Activated naive CD4-positive, alpha-beta T cell treated with Interleukin-2 at 50 U/mL for 16 hours (primary cell): ENCODE measurements around the gene ANKRD18A.
"Not testable (repeated sequence)": the region's sequence is repeated elsewhere in the genome, so short reads cannot be mapped to it uniquely, and the experiment has no call there.

ENCODE experiments used
- DNase-seq: peaks from one replicate; pipeline ENCODE4 v3.0.0-alpha.2; 2020

Gene ANKRD18A

DNA sequence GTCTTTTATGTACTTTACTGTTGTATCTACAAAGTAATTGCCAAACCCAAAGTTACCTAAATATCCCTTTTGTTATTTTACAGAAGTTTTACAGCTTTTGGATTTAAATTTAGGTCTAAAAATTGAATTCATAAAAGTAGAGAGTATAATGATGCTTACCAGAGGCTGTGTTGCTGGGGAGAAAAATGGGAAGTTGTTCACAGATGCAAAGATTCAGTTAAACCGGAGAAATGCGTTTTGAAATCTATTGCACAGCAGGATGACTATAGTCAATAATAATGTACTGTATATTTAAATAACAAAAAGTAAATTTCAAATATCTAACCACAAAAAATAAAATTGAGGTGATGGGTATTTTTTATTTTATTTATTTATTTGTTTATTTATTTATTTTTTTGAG lies 2.6 kb upstream of the ANKRD18A start:
- DNase-seq, result no peak

DNA sequence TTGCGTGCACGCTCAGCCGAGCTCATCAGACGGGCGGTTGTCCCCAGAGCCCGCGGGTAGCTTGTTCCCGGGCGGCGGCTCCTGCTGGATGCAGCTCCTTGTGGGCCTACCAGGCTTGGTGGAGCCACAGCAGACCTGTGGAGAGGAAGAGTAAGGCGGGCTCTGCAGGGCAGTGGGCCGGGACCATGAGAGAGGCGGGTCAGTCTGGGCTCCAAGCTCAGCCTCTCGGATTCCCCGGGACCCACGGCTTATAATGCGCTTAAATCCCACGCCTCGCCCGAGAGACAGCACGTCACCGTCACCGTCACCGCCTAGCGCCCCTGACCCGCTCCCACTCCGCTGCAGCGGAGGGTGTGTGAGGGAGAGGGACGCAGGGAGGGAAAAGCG lies 1.9 kb upstream of the ANKRD18A start:
- DNase-seq, result peak; percentile 16

DNA sequence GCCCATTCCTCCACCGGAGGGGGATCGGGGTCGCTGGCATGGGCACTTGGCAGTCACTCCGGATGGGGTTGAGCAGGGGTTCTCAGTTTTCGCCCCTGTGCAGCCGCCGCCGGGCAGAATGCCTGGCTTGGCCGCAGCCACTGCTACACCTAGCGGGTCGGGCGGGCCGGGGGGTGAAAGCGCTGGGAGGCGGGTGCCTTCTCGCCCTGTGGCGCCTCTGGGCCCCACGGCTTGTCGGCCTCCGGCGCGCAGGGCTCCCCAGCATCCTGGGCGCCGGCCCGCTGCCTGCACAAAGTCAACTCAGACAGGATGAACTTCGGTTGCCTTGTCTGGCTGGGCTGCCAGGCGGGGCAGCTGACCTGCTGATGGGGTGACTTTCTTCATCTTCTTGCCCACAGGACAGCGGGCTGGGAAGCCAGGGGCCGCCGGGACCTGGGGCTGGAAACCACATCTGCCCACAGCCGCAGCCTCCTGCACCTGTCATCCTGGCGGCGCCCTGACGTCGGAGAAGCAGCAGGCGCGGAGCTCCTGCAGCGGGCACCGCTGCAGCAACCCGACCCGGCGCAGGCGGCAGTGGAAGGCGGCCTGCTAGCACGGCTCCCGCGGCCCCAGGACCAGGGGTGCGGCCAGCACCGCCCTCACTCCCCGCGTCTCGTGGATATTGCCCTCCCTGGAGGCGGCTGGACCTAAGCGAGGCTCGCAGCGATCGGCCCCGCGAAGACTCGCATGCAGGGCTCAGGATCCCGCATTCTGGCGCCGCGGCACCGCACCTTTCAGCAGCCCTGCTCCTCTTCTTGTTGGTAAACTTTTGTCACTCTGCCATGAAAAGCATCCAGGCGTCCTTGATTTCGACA lies 1.3 kb upstream of the ANKRD18A start:
- peak; percentile 54 for DNase-seq

DNA sequence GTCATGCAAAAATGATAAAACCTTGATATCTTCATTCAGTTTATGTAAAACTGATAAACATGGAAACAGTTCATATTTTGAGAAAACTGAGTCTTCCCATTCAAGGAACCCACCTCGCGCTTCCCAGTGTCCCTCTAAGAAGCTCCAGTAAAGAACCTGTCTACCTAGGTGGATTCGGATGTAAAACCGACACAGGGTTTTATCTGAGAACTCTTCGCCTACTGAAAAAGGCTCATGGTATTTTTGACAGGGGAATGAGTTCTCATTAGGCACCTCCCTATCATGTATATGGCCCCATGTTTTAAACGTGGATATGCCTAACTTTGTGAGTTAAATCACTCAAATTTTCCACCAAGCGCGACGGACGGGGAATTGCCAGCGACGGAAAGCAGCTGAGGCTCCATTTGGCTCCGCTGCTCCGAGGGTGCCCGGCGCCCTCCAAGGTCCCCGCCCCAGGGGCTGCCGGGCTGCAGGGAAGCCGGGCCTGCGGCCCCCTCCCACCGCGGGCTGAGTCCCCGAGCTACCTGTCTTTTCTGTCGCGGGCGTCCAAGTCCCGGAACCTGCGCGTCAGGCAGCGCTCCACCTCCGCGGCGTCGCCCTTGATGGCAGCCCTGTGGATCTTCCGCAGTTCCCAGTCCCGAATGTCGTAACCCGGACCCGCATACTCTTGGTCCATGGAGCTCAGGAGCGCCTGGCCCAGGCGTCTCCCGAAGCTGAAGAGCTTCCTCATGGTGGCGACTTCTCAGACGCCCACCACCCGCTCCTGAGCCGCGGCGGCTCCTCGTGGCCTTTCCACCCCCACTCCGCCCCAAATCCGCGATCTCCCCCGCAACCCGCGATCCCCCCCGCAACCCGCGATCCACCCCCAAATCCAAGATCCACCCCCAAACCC lies 594 bp downstream of the ANKRD18A start:
- peak; percentile 38 for DNase-seq

DNA sequence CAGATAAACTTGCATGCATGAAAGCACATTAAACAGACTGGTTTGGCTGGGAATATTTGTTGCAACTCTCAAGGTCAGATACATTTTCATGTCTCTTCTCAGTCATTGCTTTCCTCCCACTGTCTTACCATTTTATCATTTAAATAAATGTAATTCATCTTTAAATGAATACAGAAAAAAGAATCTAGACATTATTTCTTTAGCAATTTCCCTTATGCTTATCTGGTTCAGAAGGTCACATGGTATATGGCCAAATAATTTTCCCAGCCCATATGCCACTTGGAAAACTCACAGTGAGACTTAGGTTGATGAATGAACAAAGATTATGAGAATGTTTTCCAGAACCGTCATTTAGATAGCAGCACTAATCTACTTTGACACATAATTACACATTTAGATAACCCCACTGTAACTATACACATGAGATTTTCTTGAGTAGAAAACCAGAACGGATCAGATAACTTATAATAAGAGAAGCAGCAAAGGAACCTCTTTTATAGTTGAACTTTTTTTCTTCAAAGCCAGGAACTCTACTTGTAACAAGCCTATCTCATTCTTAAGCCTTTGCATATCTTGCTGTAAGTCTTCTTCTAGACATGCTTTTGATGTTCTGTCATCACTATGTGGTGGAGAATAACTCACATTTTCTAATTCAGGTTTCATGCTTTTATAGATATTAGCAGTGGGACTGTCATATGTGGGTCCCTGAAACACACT lies 22.2 kb downstream of the ANKRD18A start:
- not testable (repeated sequence) for DNase-seq

DNA sequence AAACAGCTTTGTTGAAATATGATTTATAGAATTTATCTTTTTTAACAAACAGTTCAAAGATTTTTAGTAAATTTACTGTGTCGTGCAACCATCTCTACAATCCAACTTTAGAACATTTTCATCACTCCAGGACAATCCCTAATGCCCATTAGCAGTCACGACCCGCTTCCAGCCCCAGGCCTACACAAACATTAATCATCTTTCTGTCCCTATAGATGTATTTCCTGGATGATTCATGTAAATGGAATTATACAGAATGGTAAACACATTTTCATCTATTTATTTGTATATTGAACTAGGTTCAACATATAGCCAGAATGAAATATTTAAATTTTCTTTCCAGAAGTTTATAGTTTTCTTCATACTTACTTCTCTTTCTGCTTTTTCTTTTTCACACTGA lies 25.3 kb downstream of the ANKRD18A start:
- not testable (repeated sequence) for DNase-seq

DNA sequence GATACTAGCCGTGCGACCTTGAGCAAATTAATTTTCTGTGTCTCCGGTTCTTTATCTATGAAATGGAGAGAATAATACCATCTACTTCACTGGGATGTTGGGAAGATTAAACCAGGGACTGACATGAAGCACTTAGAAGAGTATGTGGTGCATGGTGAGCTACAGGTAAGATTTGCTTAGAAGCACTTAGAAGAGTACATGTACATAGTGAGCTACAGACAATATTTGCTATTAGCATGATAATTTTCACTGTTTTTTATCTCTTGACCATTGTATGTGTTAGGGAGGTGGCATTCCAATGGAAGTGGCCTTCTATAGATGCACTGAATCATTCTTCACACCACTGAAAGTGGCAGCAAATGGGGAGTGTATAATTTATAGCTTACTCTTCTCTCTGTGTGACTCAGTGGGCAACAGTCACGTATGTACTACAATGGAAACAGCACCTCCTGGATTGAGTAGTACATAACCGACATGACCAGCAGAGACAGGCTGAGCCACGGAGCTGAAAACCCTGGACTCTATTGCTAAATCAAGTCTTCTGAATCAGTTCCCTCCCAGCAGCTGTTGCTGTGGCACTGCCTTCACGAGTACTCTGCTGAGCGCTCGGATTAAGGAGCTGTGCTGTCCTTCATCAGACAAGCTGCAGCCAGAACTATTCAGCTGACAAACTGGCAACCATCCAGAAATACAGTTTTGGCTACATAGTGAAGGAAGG lies 28.9 kb downstream of the ANKRD18A start:
- DNase-seq, result not testable (repeated sequence)

DNA sequence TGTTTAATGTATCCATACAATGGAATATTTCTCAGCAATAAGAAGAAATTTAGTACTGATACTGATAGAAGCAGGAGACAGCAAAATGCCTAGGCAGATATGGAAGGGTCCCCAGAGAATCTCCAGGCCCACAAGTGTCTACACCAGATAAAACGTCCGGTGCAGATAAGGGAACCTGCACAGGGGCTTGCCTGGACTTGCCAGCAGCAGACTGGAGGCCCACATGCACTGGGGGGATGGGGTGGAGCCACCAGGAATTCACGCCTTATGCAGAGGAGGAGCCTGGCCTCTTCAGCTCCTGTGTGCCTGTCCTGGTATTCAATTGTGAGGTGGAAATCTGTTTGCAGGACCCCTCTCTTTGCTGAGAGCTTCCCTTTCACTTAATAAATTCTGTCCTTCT lies 36.6 kb downstream of the ANKRD18A start:
- DNase-seq, result not testable (repeated sequence)

DNA sequence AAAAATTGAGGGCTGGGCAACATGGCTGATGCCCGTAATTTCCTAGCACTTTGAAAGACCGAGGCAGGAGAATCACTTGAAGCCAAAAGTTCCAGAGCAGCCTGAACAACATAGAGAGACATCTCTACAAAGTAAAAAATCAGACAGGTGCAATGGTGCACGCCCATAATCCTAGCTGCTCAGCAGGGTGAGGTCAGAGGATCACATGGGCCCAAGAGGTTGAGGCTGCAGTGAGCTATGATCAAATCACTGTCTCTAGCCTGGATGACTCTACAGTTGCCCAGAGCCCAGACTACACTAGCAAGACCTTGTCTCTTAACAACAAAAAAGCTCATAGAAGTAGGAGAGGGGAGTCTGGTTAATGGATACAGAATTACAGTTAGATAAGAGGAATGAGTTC lies 40.3 kb downstream of the ANKRD18A start:
- not testable (repeated sequence) for DNase-seq

DNA sequence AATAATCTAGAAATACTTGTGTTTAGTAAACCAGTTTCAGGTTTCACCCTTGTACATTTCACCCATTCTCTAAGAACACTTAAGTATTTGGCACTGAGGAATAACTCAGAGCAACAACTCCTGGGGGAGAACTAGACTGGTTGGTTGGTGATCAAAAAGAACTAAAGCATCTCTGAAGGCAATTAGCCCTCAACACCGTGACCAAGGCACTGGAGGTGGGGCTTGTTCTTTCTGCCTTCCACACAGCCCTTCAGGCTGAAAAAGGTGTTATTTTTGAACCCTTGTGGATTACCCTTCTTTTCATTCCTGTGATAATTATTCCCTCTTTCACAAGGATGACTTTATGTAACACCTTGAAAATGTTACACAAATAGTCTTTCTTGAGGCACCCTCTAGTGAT lies 44.2 kb downstream of the ANKRD18A start:
- not testable (repeated sequence) for DNase-seq

DNA sequence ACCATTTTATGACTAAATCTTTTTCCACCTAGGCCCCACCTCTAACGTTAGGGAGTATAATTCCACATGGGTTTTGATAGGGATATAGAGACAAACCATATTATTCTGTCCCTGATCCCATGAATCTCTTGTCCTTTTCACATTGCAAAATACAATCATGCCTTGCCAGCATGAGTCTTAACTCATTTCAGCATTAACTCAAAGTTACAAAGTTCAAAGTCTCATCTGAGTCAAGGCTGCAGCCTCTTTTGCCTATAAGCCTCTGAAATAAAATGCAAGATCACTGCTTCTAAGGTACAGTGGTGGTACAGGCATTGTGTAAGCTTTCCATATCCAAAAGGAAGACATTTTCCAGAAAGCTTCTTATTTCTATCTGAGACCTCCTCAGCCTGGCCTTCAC lies 54.3 kb downstream of the ANKRD18A start:
- not testable (repeated sequence) for DNase-seq

DNA sequence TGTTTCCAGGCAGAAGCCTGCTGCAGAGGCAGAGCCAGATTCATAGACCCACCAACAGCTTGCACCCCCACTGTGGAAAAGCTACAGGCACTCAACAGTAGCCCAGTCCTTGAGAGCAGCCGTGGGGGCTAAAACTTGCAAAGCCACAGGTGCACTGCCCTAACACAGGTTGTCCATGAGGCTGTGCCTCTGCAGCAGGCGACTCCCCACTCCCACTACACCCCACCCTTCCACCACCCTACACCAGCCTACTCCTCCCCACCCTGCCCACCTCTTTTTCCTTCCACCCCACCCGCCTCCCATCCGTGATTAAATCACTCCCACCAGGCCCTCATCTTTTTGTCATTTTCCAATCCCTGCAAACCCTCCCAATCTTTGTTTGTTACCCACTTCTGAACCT lies 55.2 kb downstream of the ANKRD18A start:
- DNase-seq, result not testable (repeated sequence)

DNA sequence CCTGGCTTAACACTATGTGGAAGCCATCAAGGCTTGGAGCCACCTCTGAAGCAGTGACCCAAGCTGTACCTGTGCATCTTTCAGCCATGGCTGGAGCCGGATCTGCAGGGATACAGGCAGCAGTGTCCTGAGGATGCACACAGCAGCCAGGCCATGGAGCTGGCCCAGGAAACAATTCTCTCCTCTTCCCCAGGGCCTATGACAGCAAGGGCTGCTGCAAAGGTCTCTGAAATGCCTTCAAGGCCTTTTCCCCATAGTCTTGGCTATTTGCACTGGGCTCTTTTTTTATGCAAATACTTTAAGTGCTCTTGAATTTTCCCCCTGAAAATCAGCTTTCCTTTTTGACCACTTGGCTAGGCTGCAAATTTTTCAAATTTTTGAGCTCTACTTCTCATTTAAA lies 56.5 kb downstream of the ANKRD18A start:
- DNase-seq, result not testable (repeated sequence)

DNA sequence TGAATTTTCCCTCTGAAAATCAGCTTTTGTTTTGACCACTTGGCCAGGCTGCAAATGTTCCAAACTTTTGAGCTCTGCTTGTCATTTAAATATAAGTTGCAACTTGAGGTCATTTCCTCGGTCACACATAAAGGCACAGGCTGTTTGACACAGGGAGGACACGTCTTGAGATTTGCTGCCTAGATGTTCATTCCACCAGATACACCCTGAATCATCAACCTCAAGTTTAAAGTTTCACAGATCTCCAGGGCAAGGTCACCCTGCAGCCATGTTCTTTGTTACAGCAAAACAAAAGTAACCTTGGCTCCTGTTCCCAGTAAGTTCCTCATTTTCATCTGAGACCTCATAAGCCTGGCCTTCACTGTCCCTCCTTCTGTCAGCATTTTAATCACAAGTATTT lies 59.3 kb downstream of the ANKRD18A start:
- DNase-seq, result not testable (repeated sequence)

DNA sequence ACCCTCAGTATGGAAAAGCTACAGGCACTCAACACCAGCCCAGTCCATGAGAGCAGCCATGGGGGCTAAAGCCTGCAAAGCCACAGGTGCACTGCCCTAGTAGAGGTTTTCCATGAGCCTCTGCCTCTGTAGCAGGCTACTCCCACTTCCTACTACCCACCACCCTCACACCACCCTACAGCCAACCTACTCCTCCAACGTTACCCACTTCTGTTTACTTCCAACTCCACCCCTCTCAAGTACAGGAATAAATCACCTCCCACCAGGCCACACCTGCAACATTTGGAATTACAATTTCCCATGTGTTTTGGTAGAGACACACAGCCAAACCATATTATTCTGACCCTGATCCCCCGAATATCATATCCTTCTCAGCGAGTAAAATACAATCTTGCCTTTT lies 61.2 kb downstream of the ANKRD18A start:
- DNase-seq, result not testable (repeated sequence)

DNA sequence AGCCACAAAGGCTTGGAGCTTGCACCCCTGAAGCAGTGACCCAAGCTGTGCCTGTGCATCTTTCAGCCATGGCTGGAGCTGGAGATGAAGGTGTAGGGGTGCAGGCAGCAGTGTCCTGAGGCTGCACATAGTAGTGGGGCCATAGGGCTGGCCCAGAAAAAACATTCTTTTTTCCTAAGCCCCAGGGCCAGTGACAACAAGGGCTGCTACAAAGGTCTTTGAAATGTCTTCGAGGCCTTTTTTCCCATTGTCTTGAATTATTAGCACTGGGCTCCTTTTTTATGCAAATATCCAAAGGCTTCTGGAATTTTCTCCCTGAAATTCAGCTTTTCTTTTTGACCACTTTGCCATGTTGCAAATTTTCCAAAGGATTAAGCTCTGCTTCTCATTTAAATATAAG lies 62.6 kb downstream of the ANKRD18A start:
- not testable (repeated sequence) for DNase-seq

DNA sequence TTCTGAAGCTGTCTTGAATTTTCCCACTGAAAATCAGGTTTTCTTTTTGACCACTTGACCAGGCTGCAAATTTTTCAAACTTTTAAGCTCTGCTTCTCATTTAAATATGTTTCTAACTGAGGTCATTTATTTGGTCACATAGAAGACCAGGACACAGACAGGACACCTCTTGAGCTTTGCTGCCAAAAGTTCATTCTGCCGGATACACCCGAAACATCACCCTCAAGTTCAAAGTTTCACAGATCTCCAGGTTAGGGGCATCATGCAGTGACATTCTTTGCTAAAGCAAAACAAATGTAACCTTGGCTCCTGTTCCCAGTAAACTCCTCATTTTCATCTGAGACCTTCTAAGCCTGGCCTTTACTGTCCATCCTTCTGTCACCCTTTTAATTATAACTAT lies 65.4 kb downstream of the ANKRD18A start:
- not testable (repeated sequence) for DNase-seq

DNA sequence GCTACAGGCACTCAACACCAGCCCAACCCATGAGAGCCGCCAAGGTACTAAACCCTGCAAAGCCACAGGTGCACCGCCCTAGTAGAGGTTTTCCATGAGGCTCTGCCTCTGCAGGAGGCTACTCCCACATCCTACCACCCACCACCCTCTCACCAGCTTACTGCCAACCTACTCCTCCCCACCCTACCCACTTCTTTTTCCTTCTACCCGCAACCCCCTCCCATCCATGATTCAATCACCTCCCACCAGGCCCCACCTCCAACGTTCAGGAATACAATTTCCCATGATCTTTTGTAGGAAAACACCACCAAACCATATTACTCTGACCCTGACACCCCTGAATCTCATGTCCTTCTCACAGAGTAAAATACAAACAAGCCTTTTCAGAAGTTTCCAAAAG lies 67.4 kb downstream of the ANKRD18A start:
- DNase-seq, result not testable (repeated sequence)

DNA sequence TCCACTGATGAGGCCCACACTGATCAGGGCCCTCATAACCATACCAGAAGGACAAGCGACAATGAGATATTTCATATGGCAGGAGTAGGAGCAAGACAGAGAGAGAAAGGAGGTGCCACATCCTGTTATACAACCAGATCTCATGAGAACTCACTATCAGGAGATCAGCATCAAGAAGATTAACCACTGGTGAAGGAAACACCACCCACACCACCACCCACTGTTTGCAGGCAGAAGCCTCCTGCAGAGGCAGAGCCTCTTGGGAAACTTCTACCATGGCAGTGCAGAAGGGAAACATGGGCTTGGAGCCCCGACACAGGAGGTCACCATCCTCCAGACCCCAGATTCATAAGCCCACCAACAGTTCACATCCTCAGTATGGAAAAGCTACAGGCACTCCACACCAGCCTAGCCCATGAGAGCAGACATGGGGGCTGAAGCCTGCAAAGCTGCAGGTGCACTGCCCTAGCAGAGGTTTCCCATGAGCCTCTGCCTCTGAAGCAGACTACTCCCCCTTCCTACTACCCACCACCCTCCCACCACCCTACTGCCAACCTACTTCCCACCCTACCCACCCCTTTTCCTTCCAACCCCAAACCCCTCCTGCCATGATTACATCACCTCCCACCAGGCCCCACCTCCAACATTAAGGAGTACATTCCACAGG lies 73.8 kb downstream of the ANKRD18A start:
- peak; percentile 46 for DNase-seq

DNA sequence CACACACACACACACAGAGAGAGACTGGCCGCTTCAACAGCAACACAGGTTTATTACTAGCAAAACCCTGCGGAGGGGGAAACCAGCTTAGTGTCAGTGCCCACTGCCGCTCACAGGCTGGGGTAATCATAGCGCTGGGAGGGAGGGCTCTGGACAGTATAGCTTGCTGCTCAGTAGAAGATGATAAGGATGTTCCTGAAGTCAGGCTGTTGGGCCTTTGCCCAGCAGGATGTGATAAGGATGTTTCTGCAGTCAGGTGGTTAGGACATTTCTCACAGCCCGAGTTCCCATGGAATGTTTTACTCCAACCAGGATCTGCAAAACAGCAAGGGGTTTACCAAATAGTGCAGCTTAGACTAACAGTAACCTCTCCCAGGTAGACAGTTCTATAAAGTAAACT lies 79.9 kb downstream of the ANKRD18A start:
- DNase-seq, result not testable (repeated sequence)

DNA sequence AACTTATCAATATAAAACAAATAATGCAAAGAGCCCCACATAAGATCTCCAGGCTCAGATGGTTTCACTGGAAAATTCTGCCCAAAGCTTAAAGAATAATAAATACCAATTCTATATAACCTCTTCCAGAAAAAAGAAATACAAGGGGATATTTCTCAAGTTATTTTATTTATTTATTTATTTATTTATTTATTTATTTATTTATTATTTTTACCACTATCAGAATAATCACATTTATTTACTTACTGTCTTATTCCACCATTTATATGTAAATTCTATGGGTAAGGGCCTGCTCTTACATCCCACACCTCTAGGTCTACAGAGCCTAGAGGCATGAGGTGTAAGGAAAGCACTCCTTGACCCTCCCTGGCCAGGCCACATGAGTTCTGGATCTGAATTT lies 91.1 kb downstream of the ANKRD18A start:
- DNase-seq, result no peak

DNA sequence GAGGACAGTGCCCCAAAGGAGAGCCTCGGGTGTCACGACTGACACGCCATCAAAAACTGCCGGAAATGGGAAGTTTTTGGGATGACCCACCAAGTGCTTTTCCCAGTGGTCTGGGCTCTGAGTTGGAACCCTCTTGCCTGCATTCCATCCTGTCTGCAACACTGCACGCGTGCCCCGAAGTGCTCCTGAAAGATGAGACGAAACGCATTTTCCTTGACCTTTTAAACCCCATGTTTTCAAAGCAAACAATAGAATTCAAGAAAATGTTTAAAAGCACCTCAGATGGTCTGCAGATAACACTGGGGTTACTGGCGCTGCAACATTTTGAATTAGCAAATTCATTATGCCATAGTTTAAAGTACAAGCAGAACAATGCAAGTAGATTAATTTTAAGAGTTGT lies 92.9 kb downstream of the ANKRD18A start:
- DNase-seq, result no peak
